ENCODE results near the gene CHPT1. TPM values are rescaled to one million over a fixed set of nuclear protein-coding genes. Genes with fewer than 3 reads are reported as not detected.

Gene CHPT1
- total and polyA plus RNA-seq, 2 of the 13 experiments (the other 11 are each of a cell fraction or from before 2014, with no cell fraction given), result 117 to 178 TPM

GRCh38 chr12:101740566-101740965, 43.1 kb downstream of the CHPT1 start:
- peaks cover 16 to 44% of the 10 kb centered on the region in 2 experiments for H3K36me3 ChIP-seq (replicated peaks in 1 of 2; ENCODE audit: control insufficient read depth in 1 of 2, insufficient read depth in 2 of 2, low read length in 2 of 2)
- CTCF ChIA-PET (ENCODE audit: low intra/inter-chr PET ratio, low total read pairs), result no interaction called here
- H4K20me1 ChIP-seq (ENCODE audit: insufficient read depth, low read length), result no peaks in the 10 kb centered on the region
- H3K79me2 ChIP-seq (ENCODE audit: insufficient read depth, low read length), result no peaks in the 10 kb centered on the region
- POLR2A ChIA-PET, result no interaction called here
- no peak overlapping the region for H3K9ac ChIP-seq (ENCODE audit: insufficient read depth, low read depth, low read length)
- intact Hi-C loops (cut with micrococcal nuclease; ENCODE audit: unreplicated experiment), result no loop called here
- WGBS (ENCODE audit: low lambda C conversion rate), result 93% methylated on average over 5 of the region's 5 CpGs
- TF ChIP-seq ZNF121 (CRISPR knock-in tag; IDR thresholded peaks at IDR 0.05), result peak; percentile 64
- no peak for TF ChIP-seq CEBPG (CRISPR knock-in tag; IDR thresholded peaks at IDR 0.05)
- no peak for TF ChIP-seq ZNF17 (CRISPR knock-in tag; IDR thresholded peaks at IDR 0.05)
- no peak for TF ChIP-seq PAXIP1 (CRISPR knock-in tag; conservative IDR thresholded peaks at IDR 0.05)
- no peak for TF ChIP-seq AGO1 (IDR thresholded peaks at IDR 0.05; ENCODE audit: low read depth, low read length, poor library complexity, severe bottlenecking)
- no peak for TF ChIP-seq ZNF280B (CRISPR knock-in tag; IDR thresholded peaks at IDR 0.05; ENCODE audit: borderline replicate concordance)
- TF ChIP-seq ZNF569 (CRISPR knock-in tag; IDR thresholded peaks at IDR 0.05; ENCODE audit: borderline replicate concordance), result no peak
- no peaks in the 10 kb centered on the region for H3K9me3 ChIP-seq (ENCODE audit: low read length)
- H3K4me3 ChIP-seq (replicated peaks in 1 of 3; ENCODE audit: insufficient read depth in 1 of 3, low read depth in 2 of 3, low read length in 3 of 3), result no peak overlapping the region
- H3K27me3 ChIP-seq (ENCODE audit: control insufficient read depth in 1 of 2, insufficient read depth in 2 of 2, low read length in 2 of 2), result no peaks in the 10 kb centered on the region
- DNase-seq (ENCODE audit: low spot score) (no peak), ATAC-seq (no peak), FAIRE-seq (no peak)
- H3K4me2 ChIP-seq (ENCODE audit: low read depth, low read length), result no peak overlapping the region
- no peak overlapping the region for H2AFZ ChIP-seq (ENCODE audit: low read length)
- H3K4me1 ChIP-seq (ENCODE audit: insufficient read depth, low read length), result no peaks in the 10 kb centered on the region
- H3K27ac ChIP-seq (ENCODE audit: extremely low read length, insufficient read depth, low read length), result no peak overlapping the region
- in situ Hi-C loops (cut with HindIII; ENCODE audit: extremely low pct_ligation_motif_present, low pct_unique_long_range_greater_than_20kb), result no loop called here
- BruUV-seq (replicated peaks), result no TSS peak
